Caco-2 (cell line): Measurements from ENCODE around the gene AFF1. TPM values are rescaled to one million over a fixed set of nuclear protein-coding genes. Genes with fewer than 3 reads are reported as not detected.
A peak's percentile ranks its signal among the peaks of the same experiment; 100 is the strongest.

Experiments
- BruUV-seq: library from RNA; stranded (reverse); fragments of 400-500 nt; replicated peaks from 2 replicates; lab custom pipeline; 2021; lab: Mats Ljungman, UMichigan
- CTCF ChIA-PET: fragments of 300-600 bp; sonication (Branson Sonifier 250); formaldehyde crosslinking; loops from one replicate; lab custom pipeline; 2022; ENCODE audit warnings: antibody characterized with exemption; lab: Charles Lee
- POLR2A ChIA-PET: fragments of 300-600 bp; sonication (Branson Sonifier 250); formaldehyde crosslinking; loops from one replicate; lab custom pipeline; 2022; ENCODE audit warnings: antibody characterized with exemption; lab: Charles Lee
- DNase-seq, 2 experiments: peaks; one replicate each; pipeline versions ENCODE4 v3.0.0 to v3.0.0-alpha.2; 2020 to 2022
- H3K27me3 ChIP-seq: replicated peaks from 2 replicates; pipeline ENCODE4 v1.6.0; 2011; ENCODE audit warnings: low read length; ENCODE audit not compliant: control insufficient read depth, insufficient read depth
- H3K36me3 ChIP-seq: 2 replicates; pipeline ENCODE4 v1.5.1; 2011; ENCODE audit warnings: low read length; ENCODE audit not compliant: control insufficient read depth, insufficient read depth
- H3K4me1 ChIP-seq: fragments of 250-450 bp; sonication (Bioruptor Pico); 2 replicates; pipeline ENCODE4 v1.5.1; 2020; ENCODE audit warnings: mild to moderate bottlenecking
- H3K4me3 ChIP-seq: 2 replicates; pipeline ENCODE4 v1.5.1; 2011; ENCODE audit warnings: low read depth, mild to moderate bottlenecking, control low read depth, low read length
- H3K9me3 ChIP-seq: fragments of 250-450 bp; sonication (Bioruptor Pico); 2 replicates; pipeline ENCODE4 v1.5.1; 2020; ENCODE audit warnings: mild to moderate bottlenecking, moderate library complexity
- H3K27ac Mint-ChIP-seq: one replicate; pipeline ENCODE4 v1.8.0; 2022; ENCODE audit warnings: mixed read lengths; ENCODE audit not compliant: unreplicated experiment
- H3K27me3 Mint-ChIP-seq: one replicate; pipeline ENCODE4 v1.8.0; 2022; ENCODE audit warnings: mixed read lengths; ENCODE audit not compliant: insufficient read depth, unreplicated experiment
- H3K36me3 Mint-ChIP-seq: one replicate; pipeline ENCODE4 v1.8.0; 2022; ENCODE audit warnings: mild to moderate bottlenecking, mixed read lengths; ENCODE audit not compliant: insufficient read depth, unreplicated experiment
- H3K4me1 Mint-ChIP-seq: one replicate; pipeline ENCODE4 v1.8.0; 2022; ENCODE audit warnings: low read depth, mixed read lengths; ENCODE audit not compliant: unreplicated experiment
- H3K4me3 Mint-ChIP-seq: one replicate; pipeline ENCODE4 v1.8.0; 2022; ENCODE audit warnings: mild to moderate bottlenecking, moderate library complexity, mixed read lengths; ENCODE audit not compliant: unreplicated experiment
- H3K9me3 Mint-ChIP-seq: one replicate; pipeline ENCODE4 v1.8.0; 2022; ENCODE audit warnings: mixed read lengths; ENCODE audit not compliant: unreplicated experiment
- intact Hi-C: fragments of 100-400 bp; cut with micrococcal nuclease; formaldehyde crosslinking; loops from one replicate; pipeline ENCODE4 v1.10.0; 2022; ENCODE audit not compliant: unreplicated experiment
- total RNA-seq: library from RNA; stranded (reverse); gene quantifications from 2 replicates; pipeline ENCODE4 v1.2.3, GENCODE V29; 2022
- TF ChIP-seq, protein P1 (sequence below), 2 experiments: fragments of 200-600 bp in 1 of 2; IDR thresholded peaks; 1 replicate in 1 of 2; 2 replicates in 1 of 2; pipeline versions ENCODE4 v1.5.1 to v1.8.0; 2011 to 2022; ENCODE audit warnings: antibody characterized with exemption in 1 of 2, control low read depth in 1 of 2, inconsistent platforms in 1 of 2, low read depth in 1 of 2, low read length in 1 of 2, mild to moderate bottlenecking in 1 of 2, moderate library complexity in 1 of 2; ENCODE audit not compliant: insufficient read depth in 1 of 2, severe bottlenecking in 1 of 2, unreplicated experiment in 1 of 2

Gene AFF1
- total RNA-seq, 1 experiment from 2014 or later: 48.3 TPM

DNA sequence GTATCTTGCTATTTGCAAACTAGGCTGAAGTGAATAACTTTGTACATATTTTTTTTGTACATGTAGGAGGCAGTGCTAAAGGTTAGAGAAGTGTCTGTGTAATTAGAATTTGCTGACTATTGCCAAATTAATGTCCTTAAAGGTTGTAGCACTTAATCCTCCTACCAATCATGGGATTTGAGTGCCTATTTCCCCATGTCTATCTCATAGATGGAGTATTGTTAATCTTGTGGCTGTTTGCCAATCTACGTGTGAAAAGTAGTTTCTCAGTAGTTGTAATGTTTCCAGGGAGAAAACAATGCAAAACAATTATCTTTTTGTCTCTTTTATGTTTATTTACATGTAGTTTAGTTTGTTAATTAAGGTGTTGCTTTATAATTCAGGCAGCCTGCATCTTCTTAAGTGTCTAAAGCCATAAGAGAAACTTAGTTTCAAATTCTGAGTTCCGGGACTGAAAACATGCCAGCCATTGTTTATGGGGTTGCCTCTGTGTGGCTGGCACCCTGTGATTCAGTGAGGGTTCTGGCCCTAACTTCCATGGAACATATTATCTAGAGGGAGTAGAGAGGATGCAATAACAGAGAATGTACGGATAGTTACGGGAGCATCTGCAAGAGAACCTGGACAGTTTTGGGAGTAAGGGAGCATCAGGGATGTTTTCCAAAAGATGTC, 143.2 kb downstream of the AFF1 start:
- no peak overlapping the region for H3K4me3 Mint-ChIP-seq
- no peak for DNase-seq
- Histone ChIP-seq H3K4me1 (no peaks in the 10 kb centered on the region), H3K36me3 (no peaks in the 10 kb centered on the region), H3K27me3 (no peaks in the 10 kb centered on the region), H3K4me3 (no peak overlapping the region), H3K9me3 (no peaks in the 10 kb centered on the region)
- peaks cover 6% of the 10 kb centered on the region for H3K36me3 Mint-ChIP-seq
- no peaks in the 10 kb centered on the region for H3K27me3 Mint-ChIP-seq
- H3K27ac Mint-ChIP-seq: peak overlapping the region; percentile 2
- TF ChIP-seq, protein P1, sequence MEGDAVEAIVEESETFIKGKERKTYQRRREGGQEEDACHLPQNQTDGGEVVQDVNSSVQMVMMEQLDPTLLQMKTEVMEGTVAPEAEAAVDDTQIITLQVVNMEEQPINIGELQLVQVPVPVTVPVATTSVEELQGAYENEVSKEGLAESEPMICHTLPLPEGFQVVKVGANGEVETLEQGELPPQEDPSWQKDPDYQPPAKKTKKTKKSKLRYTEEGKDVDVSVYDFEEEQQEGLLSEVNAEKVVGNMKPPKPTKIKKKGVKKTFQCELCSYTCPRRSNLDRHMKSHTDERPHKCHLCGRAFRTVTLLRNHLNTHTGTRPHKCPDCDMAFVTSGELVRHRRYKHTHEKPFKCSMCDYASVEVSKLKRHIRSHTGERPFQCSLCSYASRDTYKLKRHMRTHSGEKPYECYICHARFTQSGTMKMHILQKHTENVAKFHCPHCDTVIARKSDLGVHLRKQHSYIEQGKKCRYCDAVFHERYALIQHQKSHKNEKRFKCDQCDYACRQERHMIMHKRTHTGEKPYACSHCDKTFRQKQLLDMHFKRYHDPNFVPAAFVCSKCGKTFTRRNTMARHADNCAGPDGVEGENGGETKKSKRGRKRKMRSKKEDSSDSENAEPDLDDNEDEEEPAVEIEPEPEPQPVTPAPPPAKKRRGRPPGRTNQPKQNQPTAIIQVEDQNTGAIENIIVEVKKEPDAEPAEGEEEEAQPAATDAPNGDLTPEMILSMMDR (IDR thresholded peaks at IDR 0.05; ENCODE audit: insufficient read depth in 1 of 2, low read depth in 1 of 2, low read length in 1 of 2, severe bottlenecking in 1 of 2, unreplicated experiment in 1 of 2): no peak
- ChIA-PET POLR2A (no interaction called here), CTCF (interaction anchor here (0.6 kb wide), 1 partner anchor 144 kb away, joined by 3 read pairs; no protein-coding TSS in a partner anchor)
- intact Hi-C loops: no loop called here
- H3K9me3 Mint-ChIP-seq: no peaks in the 10 kb centered on the region
- H3K4me1 Mint-ChIP-seq: peaks cover 8% of the 10 kb centered on the region
- no TSS peak for BruUV-seq

- no peaks in the 10 kb centered on the region for H3K27me3 Mint-ChIP-seq
- DNase-seq: no peak
- TF ChIP-seq, protein P1 (IDR thresholded peaks at IDR 0.05; ENCODE audit: insufficient read depth in 1 of 2, low read depth in 1 of 2, low read length in 1 of 2, severe bottlenecking in 1 of 2, unreplicated experiment in 1 of 2): no peak
- POLR2A ChIA-PET: no interaction called here
- Histone ChIP-seq H3K36me3 (no peaks in the 10 kb centered on the region), H3K27me3 (no peaks in the 10 kb centered on the region), H3K9me3 (no peaks in the 10 kb centered on the region), H3K4me3 (no peak overlapping the region), H3K4me1 (no peaks in the 10 kb centered on the region)
- no peaks in the 10 kb centered on the region for H3K9me3 Mint-ChIP-seq
- peaks cover 8% of the 10 kb centered on the region for H3K4me1 Mint-ChIP-seq
- no peak overlapping the region for H3K4me3 Mint-ChIP-seq
- no TSS peak for BruUV-seq
- CTCF ChIA-PET: interaction anchor here (0.6 to 0.8 kb wide), 2 partner anchors 94 to 145 kb away, joined by 3 read pairs; no protein-coding TSS in a partner anchor
- H3K36me3 Mint-ChIP-seq: peaks cover under 1% of the 10 kb centered on the region
- intact Hi-C loops: no loop called here
- no peak overlapping the region for H3K27ac Mint-ChIP-seq
Observed at GRCh38 chr4:87078987-87079486, 144.2 kb downstream of the AFF1 start.

- CTCF ChIA-PET: interaction anchor here (0.8 kb wide), 1 partner anchor 95 kb away, joined by 3 read pairs; no protein-coding TSS in a partner anchor
- no peak for DNase-seq
- no peaks in the 10 kb centered on the region for H3K4me1 ChIP-seq
- no peaks in the 10 kb centered on the region for H3K27me3 Mint-ChIP-seq
- H3K4me3 ChIP-seq: no peak overlapping the region
- POLR2A ChIA-PET: no interaction called here
- H3K36me3 Mint-ChIP-seq: no peaks in the 10 kb centered on the region
- peaks cover 8% of the 10 kb centered on the region for H3K4me1 Mint-ChIP-seq
- BruUV-seq: no TSS peak
- no peaks in the 10 kb centered on the region for H3K9me3 Mint-ChIP-seq
- TF ChIP-seq, protein P1 (IDR thresholded peaks at IDR 0.05; ENCODE audit: insufficient read depth in 1 of 2, low read depth in 1 of 2, low read length in 1 of 2, severe bottlenecking in 1 of 2, unreplicated experiment in 1 of 2): no peak
- H3K27me3 ChIP-seq: no peaks in the 10 kb centered on the region
- no peaks in the 10 kb centered on the region for H3K9me3 ChIP-seq
- H3K4me3 Mint-ChIP-seq: no peak overlapping the region
- H3K36me3 ChIP-seq: no peaks in the 10 kb centered on the region
- no peak overlapping the region for H3K27ac Mint-ChIP-seq
- intact Hi-C loops: no loop called here
Observed at GRCh38 chr4:87079967-87080366, 145.2 kb downstream of the AFF1 start.
